Measurements from ENCODE around the gene NUP210. TPM values are rescaled to one million over a fixed set of nuclear protein-coding genes. Genes with fewer than 3 reads are reported as not detected.
A peak's percentile ranks its signal among the peaks of the same experiment; 100 is the strongest.

Gene NUP210
- total and polyA plus RNA-seq, 2 of the 13 experiments (the other 11 are each of a cell fraction or from before 2014, with no cell fraction given) = 31.6 to 35.2 TPM

- peak; percentile 61 for TF ChIP-seq ARID4A (CRISPR knock-in tag; IDR thresholded peaks at IDR 0.05; ENCODE audit: borderline replicate concordance)
- peak; percentile 61; the same call in 1 of the 2 replicates for TF ChIP-seq ZNF747 (CRISPR knock-in tag; IDR thresholded peaks at IDR 0.05; ENCODE audit: borderline replicate concordance)
- TF ChIP-seq ZNF770 (CRISPR knock-in tag; IDR thresholded peaks at IDR 0.05) = no peak
- TF ChIP-seq KDM5B (CRISPR knock-in tag; IDR thresholded peaks at IDR 0.05; ENCODE audit: borderline replicate concordance) = peak; percentile 59; the same call in 1 of the 2 replicates
- TF ChIP-seq ZNF616 (CRISPR knock-in tag; IDR thresholded peaks at IDR 0.05; ENCODE audit: low read depth) = peak; percentile 70; the same call in 1 of the 2 replicates
- no peak for TF ChIP-seq STAG1 (CRISPR knock-in tag; IDR thresholded peaks at IDR 0.05)
- TF ChIP-seq ZFY (CRISPR knock-in tag; IDR thresholded peaks at IDR 0.05) = peak; percentile 56
- 0 out of 2 replicates have a peak, but pooled peaks have one; percentile 10 for TF ChIP-seq TAF1 (CRISPR knock-in tag; IDR thresholded peaks at IDR 0.05)
- TF ChIP-seq AGO1 (IDR thresholded peaks at IDR 0.05; ENCODE audit: low read depth, low read length, poor library complexity, severe bottlenecking) = peak; percentile 49
- 0 out of 2 replicates have a peak, but pooled peaks have one; percentile 20 for TF ChIP-seq ZNF124 (CRISPR knock-in tag; IDR thresholded peaks at IDR 0.05)
- 0 out of 2 replicates have a peak, but pooled peaks have one; percentile 28 for TF ChIP-seq TERF1 (CRISPR knock-in tag; IDR thresholded peaks at IDR 0.05)
- TF ChIP-seq MAX (IDR thresholded peaks at IDR 0.05) = peak; percentile 9; the same call in 1 of the 2 replicates
- TF ChIP-seq KLF12 (CRISPR knock-in tag; IDR thresholded peaks at IDR 0.05; ENCODE audit: borderline replicate concordance) = peak; percentile 67
- TF ChIP-seq ZNF761 (CRISPR knock-in tag; conservative IDR thresholded peaks at IDR 0.05) = no peak
- TF ChIP-seq ZFP36L1 (CRISPR knock-in tag; IDR thresholded peaks at IDR 0.05) = no peak
- no peak for TF ChIP-seq SATB2 (CRISPR knock-in tag; IDR thresholded peaks at IDR 0.05)
- 0 out of 2 replicates have a peak, but pooled peaks have one; percentile 39 for TF ChIP-seq TGIF2 (CRISPR knock-in tag; IDR thresholded peaks at IDR 0.05)
- TF ChIP-seq KMT2A (CRISPR knock-in tag; IDR thresholded peaks at IDR 0.05) = no peak
- peak; percentile 35; the same call in 1 of the 2 replicates for TF ChIP-seq ATF5 (CRISPR knock-in tag; IDR thresholded peaks at IDR 0.05; ENCODE audit: low read depth)
- TF ChIP-seq ZNF777 (CRISPR knock-in tag; IDR thresholded peaks at IDR 0.05) = peak; percentile 20
- TF ChIP-seq ZNF232 (CRISPR knock-in tag; IDR thresholded peaks at IDR 0.05; ENCODE audit: borderline replicate concordance) = 0 out of 2 replicates have a peak, but pooled peaks have one; percentile 39
- TF ChIP-seq SYNCRIP (IDR thresholded peaks at IDR 0.05; ENCODE audit: insufficient read depth, low read depth, low read length) = no peak
Measured at GRCh38 chr3:13419505-13420044, 547 bp downstream of the NUP210 start (continued).

All from HepG2 (cell line).